Left forelimb (tissue), 1 donor: Measurements from ENCODE around the gene ACAP1.

ENCODE experiments used
- DNase-seq: peaks from one replicate; pipeline ENCODE4 v3.0.0-alpha.2; 2018; ENCODE audit warnings: low spot score

ACAP1 gene

DNA sequence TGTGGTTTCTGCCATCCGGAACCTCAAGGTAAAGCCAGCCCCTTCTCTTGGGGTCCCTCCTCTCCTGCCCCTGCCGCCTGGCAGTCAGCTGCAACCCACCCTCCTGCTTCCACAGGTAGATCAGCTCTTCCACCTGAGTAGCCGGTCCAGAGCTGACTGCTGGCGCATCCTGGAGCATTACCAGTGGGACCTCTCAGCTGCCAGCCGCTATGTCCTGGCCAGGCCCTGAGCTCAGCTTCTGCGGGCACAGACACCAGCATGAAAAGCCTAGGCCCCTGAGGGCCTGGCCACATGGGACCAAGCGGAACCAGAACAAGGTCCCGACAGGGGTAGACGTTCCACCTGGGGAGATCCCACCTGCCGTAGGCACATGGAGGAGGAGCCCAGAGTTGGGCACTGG is 52.5 kb downstream of the ACAP1 start:
- no peak for DNase-seq

- no peak for DNase-seq
Measured at GRCh38 chr17:7389924-7390910, 53.9 kb downstream of the ACAP1 start.

DNA sequence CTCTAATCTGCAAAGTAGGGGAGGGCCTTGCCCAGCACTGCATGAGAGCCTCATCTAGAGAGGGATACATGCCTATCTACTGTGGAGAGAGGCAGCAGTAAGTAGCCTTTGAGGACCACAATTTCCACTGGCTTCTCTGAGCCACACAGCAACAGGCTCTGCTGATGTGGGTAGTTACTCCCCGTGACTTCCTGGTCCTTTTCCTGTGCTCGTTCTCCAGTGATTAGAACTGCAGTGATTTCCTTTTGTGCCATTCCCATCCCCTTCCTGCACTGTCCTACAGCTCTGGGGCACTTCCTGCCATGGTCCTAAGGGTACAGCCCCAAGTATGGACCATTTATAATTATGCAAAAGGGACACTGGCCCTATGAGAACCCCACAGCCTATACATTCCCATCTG is 55.0 kb downstream of the ACAP1 start:
- DNase-seq: no peak

GRCh38 chr17:7392696-7393612 is 56.6 kb downstream of the ACAP1 start:
- no peak for DNase-seq

DNA sequence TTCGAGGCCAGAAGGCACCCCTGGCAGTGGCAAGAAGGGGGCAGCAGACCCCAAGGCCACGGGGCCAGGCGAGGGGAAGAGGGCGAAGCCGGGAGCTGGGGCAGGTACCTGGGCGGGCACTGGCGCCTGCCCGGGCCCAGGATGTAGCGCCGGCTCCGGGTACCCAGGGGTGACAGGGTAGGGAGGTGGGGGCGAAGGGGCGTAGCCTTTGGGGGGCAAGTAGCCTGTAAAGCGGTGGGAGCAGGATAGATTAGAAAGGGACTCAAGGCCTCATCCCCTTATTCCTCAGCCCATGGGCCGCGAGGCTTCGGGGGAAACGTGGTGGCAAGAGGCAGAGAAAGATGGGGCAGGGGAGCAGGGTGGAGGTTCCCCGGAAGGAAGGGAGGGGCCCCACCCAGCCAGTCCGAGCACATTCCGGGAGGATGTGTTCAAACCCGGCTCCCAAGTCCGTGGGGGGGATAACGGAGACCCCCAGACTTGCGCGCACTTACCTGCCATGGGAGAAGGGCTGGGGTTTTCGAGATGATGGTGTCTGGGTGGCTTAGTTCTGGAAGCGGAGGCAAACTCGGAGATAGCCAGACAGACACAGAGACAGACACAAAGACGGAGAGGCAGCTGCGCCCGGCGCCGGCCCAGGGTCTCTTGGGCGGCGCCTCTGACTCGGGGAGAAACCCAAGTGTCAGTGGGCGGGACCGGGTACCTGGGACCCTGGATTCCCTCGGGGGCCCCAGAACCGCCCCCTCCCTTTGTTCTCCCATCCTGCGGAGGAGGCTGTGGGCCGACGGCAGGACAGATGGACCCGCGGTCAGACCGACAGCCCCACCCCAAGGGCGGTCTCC is 57.5 kb downstream of the ACAP1 start:
- DNase-seq: no peak

GRCh38 chr17:7394452-7395191 is 58.3 kb downstream of the ACAP1 start, which contains the start of gene PLSCR3:
Gene PLSCR3 (minus strand): TSS chr17:7394525. CDS start chr17:7394110, 415 bp downstream.
- peak; percentile 91 for DNase-seq

DNA sequence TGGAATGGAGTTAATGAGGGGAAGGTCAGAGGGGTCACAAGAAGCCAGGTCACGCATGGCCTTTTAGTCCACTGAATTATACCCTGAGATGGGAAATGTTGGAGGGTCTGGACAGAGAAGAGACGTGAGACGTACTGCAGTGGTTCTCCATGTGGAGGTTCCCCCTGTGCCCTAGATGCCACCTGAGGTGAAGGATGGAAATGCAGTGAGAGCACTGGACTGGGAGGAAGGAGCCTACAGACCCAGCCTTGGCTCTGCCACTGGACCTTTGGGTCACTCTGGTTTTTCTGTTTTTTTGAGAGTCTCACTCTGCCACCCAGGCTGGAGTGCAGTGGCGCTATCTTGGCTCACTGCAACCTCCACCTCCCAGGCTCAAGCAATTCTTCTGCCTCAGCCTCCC is 59.8 kb downstream of the ACAP1 start:
- DNase-seq: no peak

DNA sequence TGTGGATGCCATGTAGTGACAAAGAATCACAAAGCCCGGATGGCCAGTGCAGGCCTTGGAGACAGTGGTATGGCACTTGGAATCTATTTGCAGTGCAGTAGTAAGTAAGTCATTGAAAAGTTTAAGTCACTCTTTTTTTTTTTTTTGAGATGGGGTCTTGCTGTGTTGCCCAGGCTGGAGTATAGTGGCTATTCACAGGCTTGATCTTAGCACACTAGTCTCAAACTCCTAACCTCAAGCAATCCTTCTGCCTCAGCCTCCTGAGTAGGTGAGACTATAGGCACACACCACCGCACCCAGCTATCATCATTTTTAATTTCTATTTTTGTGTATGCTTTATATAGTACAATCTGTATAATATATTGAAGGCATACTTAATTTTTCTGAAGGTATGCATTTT is 62.3 kb downstream of the ACAP1 start:
- no peak for DNase-seq
